CD14-positive monocyte (primary cell): ENCODE data around the gene GPN3. TPM values are rescaled to one million over a fixed set of nuclear protein-coding genes. Genes with fewer than 3 reads are reported as not detected.

Experiments used
- DNase-seq, 3 donors: peaks; one replicate each; pipeline ENCODE4 v3.0.0-alpha.2; 2011 to 2022
- H2AFZ ChIP-seq: 2 replicates; pipeline ENCODE4 v1.6.0; 2012; ENCODE audit warnings: mild to moderate bottlenecking, low read depth, low read length, inconsistent platforms; ENCODE audit not compliant: insufficient read depth, poor library complexity, severe bottlenecking
- H3K27ac ChIP-seq, 2 donors: 1 replicate in 1 of 2; 2 replicates in 1 of 2; pipeline ENCODE4 v1.5.1; 2012 to 2013; ENCODE audit warnings: low read length in 2 of 2, control low read depth in 1 of 2, inconsistent platforms in 1 of 2, low read depth in 1 of 2, mild to moderate bottlenecking in 1 of 2
- H3K27me3 ChIP-seq, 2 donors: one replicate each; pipeline versions ENCODE4 v1.6.0 to v1.6.1; 2011 to 2013; ENCODE audit warnings: low read length in 2 of 2; ENCODE audit not compliant: control insufficient read depth in 2 of 2, insufficient read depth in 2 of 2
- H3K36me3 ChIP-seq, 2 donors: replicated peaks in 1 of 2; 1 replicate in 1 of 2; 2 replicates in 1 of 2; pipeline versions ENCODE4 v1.5.1 to v1.6.1; 2012 to 2013; ENCODE audit warnings: low read length in 2 of 2, control low read depth in 1 of 2, inconsistent platforms in 1 of 2, mild to moderate bottlenecking in 1 of 2; ENCODE audit not compliant: insufficient read depth in 2 of 2, control insufficient read depth in 1 of 2
- H3K4me1 ChIP-seq, 2 donors: 1 replicate in 1 of 2; 2 replicates in 1 of 2; pipeline versions ENCODE4 v1.5.1 to v1.6.1; 2012 to 2013; ENCODE audit warnings: low read length in 2 of 2, control low read depth in 1 of 2, inconsistent platforms in 1 of 2, mild to moderate bottlenecking in 1 of 2, moderate library complexity in 1 of 2; ENCODE audit not compliant: insufficient read depth in 2 of 2, control insufficient read depth in 1 of 2
- H3K4me2 ChIP-seq: replicated peaks from 2 replicates; pipeline ENCODE3; 2012; ENCODE audit warnings: low read length, moderate library complexity, mild to moderate bottlenecking; ENCODE audit not compliant: poor library complexity, severe bottlenecking; ENCODE audit errors: extremely low read depth
- H3K4me3 ChIP-seq, 3 experiments: fragments of 200-600 bp in 1 of 3; sonication (generic) in 1 of 3; replicated peaks in 1 of 3; 1 replicate in 2 of 3; 2 replicates in 1 of 3; pipeline ENCODE4 v1.5.1; 2011 to 2013; ENCODE audit warnings: low read length in 3 of 3, mild to moderate bottlenecking in 3 of 3, control low read depth in 2 of 3, low read depth in 2 of 3, inconsistent platforms in 1 of 3, moderate library complexity in 1 of 3
- H3K79me2 ChIP-seq: 2 replicates; pipeline ENCODE4 v1.6.0; 2012; ENCODE audit warnings: mild to moderate bottlenecking, control low read depth, inconsistent platforms, low read length, moderate library complexity; ENCODE audit not compliant: insufficient read depth
- H3K9ac ChIP-seq: 2 replicates; pipeline ENCODE4 v1.6.0; 2017; ENCODE audit warnings: low read length, mild to moderate bottlenecking; ENCODE audit not compliant: insufficient read depth, poor library complexity, severe bottlenecking
- H3K9me3 ChIP-seq, 2 donors: replicated peaks in 1 of 2; 1 replicate in 1 of 2; 2 replicates in 1 of 2; pipeline versions ENCODE4 v1.5.1 to v1.6.1; 2012 to 2013; ENCODE audit warnings: low read length in 2 of 2, control low read depth in 1 of 2; ENCODE audit not compliant: control insufficient read depth in 1 of 2, insufficient read depth in 1 of 2
- H4K20me1 ChIP-seq: 2 replicates; pipeline ENCODE4 v1.6.0; 2012; ENCODE audit warnings: mild to moderate bottlenecking, low read length, control low read depth, moderate library complexity; ENCODE audit not compliant: insufficient read depth
- H3K27ac Mint-ChIP-seq, 7 donors: one replicate each; pipeline ENCODE4 v1.8.0; 2020; ENCODE audit warnings: mild to moderate bottlenecking in 7 of 7, mixed read lengths in 7 of 7, moderate library complexity in 6 of 7, inconsistent platforms in 2 of 7
- H3K27me3 Mint-ChIP-seq, 3 donors: one replicate each; pipeline ENCODE4 v1.8.0; 2021 to 2022; ENCODE audit warnings: low read depth in 3 of 3, mild to moderate bottlenecking in 3 of 3, mixed read lengths in 3 of 3, moderate library complexity in 3 of 3, inconsistent platforms in 1 of 3
- H3K36me3 Mint-ChIP-seq, 2 donors: one replicate each; pipeline ENCODE4 v1.8.0; 2020; ENCODE audit warnings: mixed read lengths in 2 of 2, inconsistent platforms in 1 of 2, mild to moderate bottlenecking in 1 of 2
- H3K4me1 Mint-ChIP-seq: one replicate; pipeline ENCODE4 v1.8.0; 2020; ENCODE audit warnings: mild to moderate bottlenecking, mixed read lengths
- H3K4me3 Mint-ChIP-seq, 2 donors: one replicate each; pipeline ENCODE4 v1.8.0; 2020; ENCODE audit warnings: mild to moderate bottlenecking in 2 of 2, mixed read lengths in 2 of 2, moderate library complexity in 1 of 2
- H3K9me3 Mint-ChIP-seq, 7 donors: one replicate each; pipeline ENCODE4 v1.8.0; 2020 to 2022; ENCODE audit warnings: mixed read lengths in 7 of 7, mild to moderate bottlenecking in 6 of 7, moderate library complexity in 6 of 7, inconsistent platforms in 2 of 7
- CTCF ChIP-seq: fragments of 200-600 bp; IDR thresholded peaks from one replicate; pipeline ENCODE4 v1.8.0; 2022; ENCODE audit warnings: antibody characterized with exemption, mild to moderate bottlenecking
- WGBS: methylation state at CpG from one replicate; pipeline ENCODE4 v1.1.5; 2013; ENCODE audit warnings: missing lambda C conversion rate; ENCODE audit not compliant: insufficient coverage; 5-methylcytosine and 5-hydroxymethylcytosine counted together
- intact Hi-C, 2 donors: fragments of 100-400 bp; cut with micrococcal nuclease; formaldehyde crosslinking; loops; one replicate each; pipeline versions ENCODE4 v1.15.0 to v1.15.1; 2023
- polyA plus RNA-seq, 3 donors: library from polyadenylated mRNA; depleted of rRNA in 1 of 3; unstranded in 2 of 3; stranded (reverse) in 1 of 3; fragments of 300-500 nt in 2 of 3; fragments of >200 nt in 1 of 3; fragmentation: Illumina TruSeq in 2 of 3; gene quantifications; 1 replicate in 2 of 3; 2 replicates in 1 of 3; pipeline ENCODE4 v1.2.3, GENCODE V29; 2012 to 2021

The GPN3 gene
- polyA plus RNA-seq, 3 donors: 7.3 to 52.4 (median 25.3) TPM

GRCh38 chr12:110426406-110426805 is 41.7 kb downstream of the GPN3 start:
- Histone ChIP-seq H4K20me1 (no peaks in the 10 kb centered on the region), H3K9me3 (no peaks in the 10 kb centered on the region), H3K79me2 (no peaks in the 10 kb centered on the region), H3K27me3 (no peaks in the 10 kb centered on the region), H3K4me2 (no peak overlapping the region), H3K4me3 (no peak overlapping the region), H3K9ac (no peak overlapping the region), H3K27ac (no peak overlapping the region), H3K36me3 (no peaks in the 10 kb centered on the region), H3K4me1 (no peaks in the 10 kb centered on the region), H2AFZ (no peak overlapping the region)
- DNase-seq: no peak
- intact Hi-C loops: loop anchor here in 1 of 2 donors (10.0 kb wide), 1 partner anchor 322 kb away; no protein-coding TSS in a partner anchor
- H3K27me3 Mint-ChIP-seq: peaks cover 0 to 5% (median 1%) of the 10 kb centered on the region in 3 donors
- no peaks in the 10 kb centered on the region for H3K9me3 Mint-ChIP-seq
- H3K4me1 Mint-ChIP-seq: peaks cover 6% of the 10 kb centered on the region
- no peak for TF ChIP-seq CTCF
- no CpG with 5 or more reads among the region's 3 CpGs for WGBS
- no peak overlapping the region for H3K27ac Mint-ChIP-seq
- no peaks in the 10 kb centered on the region for H3K36me3 Mint-ChIP-seq
- H3K4me3 Mint-ChIP-seq: no peak overlapping the region

- H3K27ac ChIP-seq: no peak overlapping the region
- no peak overlapping the region for H3K9ac ChIP-seq
- Mint-ChIP-seq H3K4me1 (peaks cover 2% of the 10 kb centered on the region), H3K36me3 (no peaks in the 10 kb centered on the region), H3K4me3 (no peak overlapping the region), H3K9me3 (no peaks in the 10 kb centered on the region), H3K27me3 (peaks cover 0 to 3% (median 2%) of the 10 kb centered on the region in 3 donors), H3K27ac (no peak overlapping the region)
- 93% methylated on average over 2 of the region's 3 CpGs for WGBS
- H3K4me1 ChIP-seq: no peaks in the 10 kb centered on the region
- no peaks in the 10 kb centered on the region for H3K36me3 ChIP-seq
- no peak for TF ChIP-seq CTCF
- intact Hi-C loops: loop anchor here in 1 of 2 donors (10.0 kb wide), 1 partner anchor 319 kb away; no protein-coding TSS in a partner anchor
- DNase-seq: no peak
- no peaks in the 10 kb centered on the region for H3K27me3 ChIP-seq
- H3K4me2 ChIP-seq: no peak overlapping the region
- no peaks in the 10 kb centered on the region for H4K20me1 ChIP-seq
- no peak overlapping the region for H3K4me3 ChIP-seq
- H3K79me2 ChIP-seq: no peaks in the 10 kb centered on the region
- no peaks in the 10 kb centered on the region for H3K9me3 ChIP-seq
- H2AFZ ChIP-seq: no peak overlapping the region
Observed at GRCh38 chr12:110424237-110424636, 43.8 kb downstream of the GPN3 start.
